Common myeloid progenitor, CD34-positive (primary cell): ENCODE results near the gene PPARD.

Experiments used
- CTCF ChIA-PET: fragments of 350-600 bp; sonication (Branson Sonifier 250); formaldehyde crosslinking; loops from one replicate; lab custom pipeline; 2021; ENCODE audit warnings: antibody characterized with exemption; lab: Charles Lee
- POLR2A ChIA-PET: fragments of 350-600 bp; sonication (Branson Sonifier 250); formaldehyde crosslinking; loops from one replicate; lab custom pipeline; 2021; ENCODE audit warnings: antibody characterized with exemption; lab: Charles Lee
- DNase-seq, 3 donors: peaks; one replicate each; pipeline versions ENCODE4 v3.0.0 to v3.0.0-alpha.2; 2013
- H3K27ac ChIP-seq, 2 experiments: 1 replicate in 1 of 2; 2 replicates in 1 of 2; pipeline ENCODE4 v1.7.0; 2013; ENCODE audit warnings: inconsistent platforms in 2 of 2, low read length in 2 of 2, mild to moderate bottlenecking in 2 of 2, low read depth in 1 of 2, moderate library complexity in 1 of 2; ENCODE audit not compliant: severe bottlenecking in 2 of 2, insufficient read depth in 1 of 2, poor library complexity in 1 of 2
- H3K27me3 ChIP-seq, 5 experiments: replicated peaks in 2 of 5; 1 replicate in 3 of 5; 2 replicates in 2 of 5; pipeline versions ENCODE4 v1.6.1 to v1.7.0; 2013; ENCODE audit warnings: low read length in 4 of 5, mild to moderate bottlenecking in 2 of 5, moderate library complexity in 2 of 5, inconsistent platforms in 1 of 5; ENCODE audit not compliant: insufficient read depth in 5 of 5, control insufficient read depth in 4 of 5
- H3K36me3 ChIP-seq, 4 experiments: 1 replicate in 2 of 4; 2 replicates in 2 of 4; pipeline versions ENCODE4 v1.6.1 to v1.7.0; 2013; ENCODE audit warnings: low read length in 3 of 4, control low read depth in 1 of 4, mild to moderate bottlenecking in 1 of 4; ENCODE audit not compliant: control insufficient read depth in 4 of 4, insufficient read depth in 4 of 4
- H3K4me1 ChIP-seq, 4 experiments: 1 replicate in 3 of 4; 2 replicates in 1 of 4; pipeline versions ENCODE4 v1.6.1 to v1.7.1; 2013; ENCODE audit warnings: low read length in 3 of 4, mild to moderate bottlenecking in 3 of 4, control low read depth in 1 of 4, inconsistent platforms in 1 of 4, moderate library complexity in 1 of 4; ENCODE audit not compliant: control insufficient read depth in 4 of 4, insufficient read depth in 4 of 4; ENCODE audit errors: control extremely low read depth in 1 of 4
- H3K4me3 ChIP-seq, 7 experiments: 1 replicate in 4 of 7; 2 replicates in 3 of 7; pipeline versions ENCODE4 v1.5.1 to v1.7.0; 2013; ENCODE audit warnings: mild to moderate bottlenecking in 7 of 7, low read length in 6 of 7, moderate library complexity in 6 of 7, inconsistent platforms in 2 of 7, low read depth in 2 of 7, control low read depth in 1 of 7; ENCODE audit not compliant: insufficient read depth in 4 of 7, control insufficient read depth in 1 of 7; ENCODE audit errors: extremely low read depth in 1 of 7
- H3K9me3 ChIP-seq, 5 experiments: 1 replicate in 4 of 5; 2 replicates in 1 of 5; pipeline versions ENCODE4 v1.6.1 to v1.7.1; 2013; ENCODE audit warnings: low read length in 4 of 5, mild to moderate bottlenecking in 2 of 5, inconsistent platforms in 1 of 5, low read depth in 1 of 5, moderate library complexity in 1 of 5; ENCODE audit not compliant: control insufficient read depth in 4 of 5, insufficient read depth in 2 of 5; ENCODE audit errors: control extremely low read depth in 1 of 5
- WGBS: methylation state at CpG from one replicate; pipeline ENCODE4 v1.1.5; 2013; ENCODE audit not compliant: insufficient coverage; 5-methylcytosine and 5-hydroxymethylcytosine counted together

The PPARD gene

DNA sequence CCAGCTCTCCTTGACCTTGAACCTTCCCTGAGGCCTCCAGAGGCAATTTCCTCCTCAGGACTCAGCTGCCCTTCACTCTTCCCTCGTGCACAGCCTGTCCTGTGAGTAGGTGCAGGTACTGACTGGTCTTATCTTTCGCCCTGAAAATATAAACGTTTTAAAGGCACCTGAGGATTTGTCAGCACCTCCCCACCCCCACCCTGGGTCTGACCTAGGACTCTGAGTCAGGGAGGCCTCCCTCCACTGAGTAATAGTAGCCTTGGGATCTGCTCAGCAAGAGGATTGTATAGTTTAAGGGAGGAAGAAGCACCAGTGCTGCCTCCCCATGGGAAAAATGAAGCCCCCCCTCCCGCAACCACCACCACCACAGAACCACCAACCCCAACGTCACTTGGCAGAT lies 54.6 kb downstream of the PPARD start:
- Histone ChIP-seq H3K27ac (no peak overlapping the region), H3K36me3 (no peaks in the 10 kb centered on the region), H3K9me3 (no peaks in the 10 kb centered on the region), H3K4me3 (no peak overlapping the region), H3K4me1 (peaks cover 0 to 3% (median 0%) of the 10 kb centered on the region in 4 experiments), H3K27me3 (peaks cover 0 to 13% (median 0%) of the 10 kb centered on the region in 5 experiments)
- ChIA-PET POLR2A (no interaction called here), CTCF (interaction anchor here (1.0 kb wide), 1 partner anchor 52 kb away, joined by 3 read pairs; no protein-coding TSS in a partner anchor)
- 80% methylated on average over 1 of the region's 5 CpGs for WGBS
- no peak for DNase-seq

- H3K4me3 ChIP-seq: no peak overlapping the region
- no peaks in the 10 kb centered on the region for H3K9me3 ChIP-seq
- no peak for DNase-seq
- no peaks in the 10 kb centered on the region for H3K36me3 ChIP-seq
- ChIA-PET CTCF (interaction anchor here (1.0 to 1.2 kb wide), 2 partner anchors 10 to 51 kb away, joined by 3 read pairs; no protein-coding TSS in a partner anchor), POLR2A (no interaction called here)
- peaks cover 0 to 16% (median 0%) of the 10 kb centered on the region in 5 experiments for H3K27me3 ChIP-seq
- 100% methylated on average over 5 of the region's 5 CpGs for WGBS
- H3K4me1 ChIP-seq: peaks cover 0 to 3% (median 0%) of the 10 kb centered on the region in 4 experiments
- H3K27ac ChIP-seq: no peak overlapping the region
Measured at GRCh38 chr6:35397806-35398418, 55.6 kb downstream of the PPARD start.

DNA sequence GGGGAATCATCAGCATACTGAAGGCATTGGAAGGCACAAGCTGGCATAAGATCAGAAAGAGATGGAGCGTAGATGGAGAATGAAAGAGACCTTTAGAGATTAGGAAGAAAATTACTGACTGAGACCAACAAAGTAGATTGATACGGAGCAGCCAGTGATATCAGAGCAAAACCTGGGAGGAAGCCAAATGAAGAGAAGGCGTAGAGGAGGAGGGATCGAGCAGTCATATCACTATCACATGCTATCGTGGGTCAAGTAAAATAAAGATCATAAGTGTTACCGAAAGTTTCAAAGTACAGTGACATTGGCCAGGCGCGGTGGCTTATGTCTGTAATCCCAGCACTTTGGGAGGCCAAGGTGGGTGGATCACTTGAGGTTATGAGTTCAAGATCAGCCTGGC lies 56.2 kb downstream of the PPARD start:
- peaks cover 0 to 21% (median 0%) of the 10 kb centered on the region in 5 experiments for H3K27me3 ChIP-seq

DNA sequence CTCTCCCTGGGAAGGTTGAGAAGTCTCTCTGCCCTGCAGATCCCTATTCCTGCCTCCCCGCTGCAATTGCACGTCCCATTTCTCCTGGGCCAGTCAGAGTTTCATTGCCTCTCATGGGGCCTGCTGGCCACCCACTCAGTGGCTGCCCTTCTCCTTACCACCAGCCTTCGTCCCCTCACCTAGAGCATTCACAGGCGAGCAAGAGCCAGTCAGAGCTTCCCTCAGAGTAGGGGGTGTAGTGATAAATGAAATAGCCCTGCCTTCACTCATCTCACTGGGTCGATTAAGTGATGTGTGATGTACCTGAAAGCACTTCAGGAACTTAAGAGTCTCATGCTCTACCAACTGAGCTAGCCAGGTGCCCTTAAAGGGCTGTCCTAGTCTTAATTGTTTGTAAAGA lies 57.8 kb downstream of the PPARD start:
- 100% methylated on average over 3 of the region's 5 CpGs for WGBS
- H3K9me3 ChIP-seq: no peaks in the 10 kb centered on the region
- no peak overlapping the region for H3K4me3 ChIP-seq
- peaks cover 0 to 25% (median 0%) of the 10 kb centered on the region in 5 experiments for H3K27me3 ChIP-seq
- POLR2A ChIA-PET: interaction anchor here (0.6 kb wide), 1 partner anchor 811 kb away, joined by 3 read pairs; no protein-coding TSS in a partner anchor
- DNase-seq: no peak
- H3K4me1 ChIP-seq: no peaks in the 10 kb centered on the region
- CTCF ChIA-PET: interaction anchor here (1.1 to 2.0 kb wide), 4 partner anchors 11 to 18 kb away, joined by 3 to 4 read pairs (median 3); no protein-coding TSS in a partner anchor
- no peaks in the 10 kb centered on the region for H3K36me3 ChIP-seq
- no peak overlapping the region for H3K27ac ChIP-seq

More for the DNA sequence above, 56.2 kb downstream of the PPARD start:
- 98% methylated on average over 7 of the region's 8 CpGs for WGBS
- DNase-seq: no peak
- Histone ChIP-seq H3K4me3 (no peak overlapping the region), H3K36me3 (no peaks in the 10 kb centered on the region), H3K9me3 (no peaks in the 10 kb centered on the region), H3K27ac (no peak overlapping the region), H3K4me1 (no peaks in the 10 kb centered on the region)
- POLR2A ChIA-PET: interaction anchor here (0.5 kb wide), 1 partner anchor 19 kb away, joined by 4 read pairs; no protein-coding TSS in a partner anchor
- CTCF ChIA-PET: interaction anchor here (1.2 kb wide), 1 partner anchor 10 kb away, joined by 3 read pairs; no protein-coding TSS in a partner anchor

- Histone ChIP-seq H3K4me3 (no peak overlapping the region), H3K27ac (no peak overlapping the region), H3K36me3 (no peaks in the 10 kb centered on the region), H3K4me1 (no peaks in the 10 kb centered on the region), H3K9me3 (no peaks in the 10 kb centered on the region), H3K27me3 (peaks cover 0 to 25% (median 0%) of the 10 kb centered on the region in 5 experiments)
- no peak for DNase-seq
- CTCF ChIA-PET: interaction anchor here (0.7 to 2.0 kb wide), 4 partner anchors 11 to 105 kb away, joined by 3 to 4 read pairs (median 4); no protein-coding TSS in a partner anchor
- POLR2A ChIA-PET: no interaction called here
- 87% methylated on average over 3 of the region's 5 CpGs for WGBS
Measured at GRCh38 chr6:35400901-35401311, 58.5 kb downstream of the PPARD start.

DNA sequence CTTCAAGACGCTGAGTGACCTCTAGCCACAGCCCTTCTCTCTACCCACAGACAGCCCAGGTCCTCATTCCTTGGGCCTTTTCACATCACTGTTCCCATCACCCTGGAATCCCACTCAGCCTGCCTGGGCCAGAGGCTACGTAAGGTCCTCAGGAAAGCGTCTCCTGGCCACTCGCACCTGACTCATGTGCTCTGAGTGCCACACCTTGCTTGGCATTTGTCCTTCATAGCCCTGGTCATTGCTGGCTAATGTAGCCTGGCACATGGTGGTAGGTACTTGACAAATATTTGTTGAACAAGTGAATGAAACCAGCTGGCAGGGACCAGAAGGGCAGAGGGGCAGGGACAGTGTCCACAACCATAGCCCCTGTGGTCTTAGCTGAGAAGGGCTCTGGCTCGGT lies 59.2 kb downstream of the PPARD start:
- Histone ChIP-seq H3K9me3 (no peaks in the 10 kb centered on the region), H3K27ac (no peak overlapping the region), H3K4me3 (no peak overlapping the region), H3K36me3 (no peaks in the 10 kb centered on the region), H3K4me1 (no peaks in the 10 kb centered on the region), H3K27me3 (peaks cover 0 to 25% (median 0%) of the 10 kb centered on the region in 5 experiments)
- no peak for DNase-seq
- ChIA-PET POLR2A (no interaction called here), CTCF (interaction anchor here (0.7 to 2.0 kb wide), 4 partner anchors 10 to 105 kb away, joined by 3 to 4 read pairs (median 4); no protein-coding TSS in a partner anchor)
- 100% methylated on average over 5 of the region's 5 CpGs for WGBS
